Memory B cell (primary cell): Measurements from ENCODE around the gene RNU7-1.

Source experiments
- ATAC-seq: fragments of 150-1000 bp; cut with Tn5 transposase; 2 replicates; pipeline ENCODE4 v1.10.0; 2021; ENCODE audit warnings: low read depth, mild to moderate bottlenecking, moderate library complexity
- DNase-seq, 2 donors: peaks; one replicate each; pipeline ENCODE4 v3.0.0; 2022; ENCODE audit warnings: low spot score in 2 of 2
- H3K27ac Mint-ChIP-seq: one replicate; pipeline ENCODE4 v1.8.0; 2022; ENCODE audit warnings: mild to moderate bottlenecking, moderate library complexity, mixed read lengths
- H3K27me3 Mint-ChIP-seq: one replicate; pipeline ENCODE4 v1.8.0; 2022; ENCODE audit warnings: mixed read lengths
- H3K36me3 Mint-ChIP-seq: one replicate; pipeline ENCODE4 v1.8.0; 2022; ENCODE audit warnings: mild to moderate bottlenecking, mixed read lengths
- H3K4me1 Mint-ChIP-seq: one replicate; pipeline ENCODE4 v1.8.0; 2022; ENCODE audit warnings: mixed read lengths
- H3K4me3 Mint-ChIP-seq: one replicate; pipeline ENCODE4 v1.8.0; 2022; ENCODE audit warnings: mild to moderate bottlenecking, moderate library complexity, mixed read lengths
- H3K9me3 Mint-ChIP-seq: one replicate; pipeline ENCODE4 v1.8.0; 2022; ENCODE audit warnings: mixed read lengths

Gene RNU7-1

GRCh38 chr12:6925540-6926279 lies 17.9 kb upstream of the RNU7-1 start:
- DNase-seq = no peak
- H3K36me3 Mint-ChIP-seq = no peaks in the 10 kb centered on the region
- no peaks in the 10 kb centered on the region for H3K9me3 Mint-ChIP-seq
- no peak overlapping the region for H3K27ac Mint-ChIP-seq
- no peak for ATAC-seq
- H3K4me3 Mint-ChIP-seq = no peak overlapping the region
- peaks cover 65% of the 10 kb centered on the region for H3K4me1 Mint-ChIP-seq
- H3K27me3 Mint-ChIP-seq = no peaks in the 10 kb centered on the region

DNA sequence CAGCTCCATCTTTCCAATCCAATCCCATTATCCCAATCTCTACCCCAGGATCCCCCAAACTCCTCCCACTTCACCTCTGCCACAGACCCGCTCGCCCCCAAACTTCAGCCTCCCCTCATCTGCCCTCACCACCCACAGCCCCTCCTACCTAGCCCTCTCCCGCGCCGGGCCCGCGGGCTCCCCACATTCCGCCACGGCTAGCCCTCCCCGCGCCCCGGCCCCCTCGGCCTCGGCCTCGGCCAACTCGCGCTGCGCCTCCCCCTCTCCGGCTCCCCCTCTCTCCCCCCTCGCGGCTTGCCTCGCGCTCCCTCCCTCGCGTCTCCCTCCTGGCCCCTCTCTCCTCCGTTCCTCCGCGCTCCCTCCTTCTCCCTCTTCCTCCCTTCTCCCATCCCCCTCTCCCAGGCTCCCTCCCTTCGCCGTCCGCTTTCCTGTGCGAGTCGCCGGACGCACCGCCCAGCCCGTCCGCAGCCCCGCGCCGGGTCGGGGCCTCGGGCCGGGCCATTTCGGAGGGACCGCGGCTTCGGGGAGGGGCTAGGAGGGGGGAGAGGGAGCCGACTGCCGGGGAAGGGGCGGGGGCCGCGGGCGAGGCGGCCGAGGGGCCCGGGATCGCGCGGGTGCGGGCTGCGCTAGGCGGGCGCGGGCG lies 16.1 kb upstream of the RNU7-1 start, which contains the start of gene ATN1:
Gene ATN1, plus strand, starts transcription at position 581 of the 643 bp plus-strand sequence. CDS start 6,043 bp downstream, outside the sequence.
- ATAC-seq (peak; percentile 26), DNase-seq (peak; percentile 35 to 53)
- H3K27ac Mint-ChIP-seq = peak within 1 kb of the TSS; percentile 89
- H3K36me3 Mint-ChIP-seq = no peaks in the 10 kb centered on the region
- no peaks in the 10 kb centered on the region for H3K27me3 Mint-ChIP-seq
- H3K4me3 Mint-ChIP-seq = peak within 1 kb of the TSS; percentile 89
- H3K4me1 Mint-ChIP-seq = peaks cover 56% of the 10 kb centered on the region
- no peaks in the 10 kb centered on the region for H3K9me3 Mint-ChIP-seq

- Mint-ChIP-seq H3K4me1 (peaks cover 49% of the 10 kb centered on the region), H3K27ac (peak overlapping the region; percentile 86), H3K27me3 (no peaks in the 10 kb centered on the region), H3K36me3 (no peaks in the 10 kb centered on the region), H3K9me3 (no peaks in the 10 kb centered on the region), H3K4me3 (peak overlapping the region; percentile 86)
- DNase-seq (no peak), ATAC-seq (peak; percentile 41)
These were observed 15.5 kb upstream of the RNU7-1 start for GRCh38 chr12:6928022-6928702.

GRCh38 chr12:6928703-6929407 lies 14.8 kb upstream of the RNU7-1 start:
- Mint-ChIP-seq H3K4me1 (peaks cover 42% of the 10 kb centered on the region), H3K9me3 (no peaks in the 10 kb centered on the region), H3K36me3 (peaks cover 2% of the 10 kb centered on the region), H3K27ac (peak overlapping the region; percentile 86), H3K27me3 (no peaks in the 10 kb centered on the region), H3K4me3 (peak overlapping the region; percentile 86)
- DNase-seq = no peak
- ATAC-seq = no peak

DNA sequence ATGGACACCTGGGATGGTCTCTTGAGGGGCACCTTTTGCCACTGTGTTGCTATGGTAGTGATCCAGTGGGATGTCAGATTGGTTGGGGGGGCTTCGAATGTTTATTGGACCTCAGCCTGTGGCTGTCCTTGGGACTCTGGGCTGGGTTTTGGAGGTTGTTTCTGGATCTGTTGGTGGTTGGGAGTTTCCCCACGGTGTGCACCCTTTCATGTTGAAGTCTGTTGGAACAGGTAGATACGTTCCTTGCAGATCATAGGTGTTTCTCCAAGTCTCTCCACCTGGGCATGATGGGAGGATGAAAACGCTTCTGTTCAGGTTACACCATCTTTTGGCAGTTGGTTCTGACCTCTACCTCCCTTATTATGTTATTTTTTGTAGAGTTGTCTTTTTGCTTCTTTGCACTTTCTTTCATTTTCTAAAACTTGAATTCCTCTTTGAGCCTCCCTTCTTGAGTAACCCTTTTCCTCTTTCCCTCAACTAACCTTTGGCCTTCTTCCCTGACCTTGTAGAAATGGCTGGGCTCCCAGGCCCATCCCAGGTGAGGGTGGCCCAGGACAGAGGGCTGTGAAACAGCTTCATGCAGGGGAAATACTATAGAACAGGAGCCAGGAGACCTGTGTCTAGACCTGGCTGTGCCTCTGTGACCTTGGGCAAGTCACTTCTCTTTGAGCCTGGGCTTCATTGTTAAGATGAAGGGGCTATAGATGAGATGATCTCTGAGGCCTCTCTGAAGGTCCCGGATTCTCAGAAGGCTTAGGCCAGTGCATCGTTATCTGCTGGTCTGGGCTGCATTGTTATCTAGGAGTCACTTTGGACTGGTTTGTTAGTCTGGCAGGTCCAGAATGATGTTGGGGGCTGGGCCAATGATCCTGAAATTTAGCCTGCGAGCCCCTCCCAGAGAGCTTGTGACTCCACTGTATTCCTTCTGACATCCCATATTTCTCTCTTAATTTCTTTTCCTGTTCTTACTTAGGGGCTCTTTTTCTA lies 13.9 kb upstream of the RNU7-1 start:
- H3K9me3 Mint-ChIP-seq = no peaks in the 10 kb centered on the region
- peak overlapping the region; percentile 86 for H3K27ac Mint-ChIP-seq

DNA sequence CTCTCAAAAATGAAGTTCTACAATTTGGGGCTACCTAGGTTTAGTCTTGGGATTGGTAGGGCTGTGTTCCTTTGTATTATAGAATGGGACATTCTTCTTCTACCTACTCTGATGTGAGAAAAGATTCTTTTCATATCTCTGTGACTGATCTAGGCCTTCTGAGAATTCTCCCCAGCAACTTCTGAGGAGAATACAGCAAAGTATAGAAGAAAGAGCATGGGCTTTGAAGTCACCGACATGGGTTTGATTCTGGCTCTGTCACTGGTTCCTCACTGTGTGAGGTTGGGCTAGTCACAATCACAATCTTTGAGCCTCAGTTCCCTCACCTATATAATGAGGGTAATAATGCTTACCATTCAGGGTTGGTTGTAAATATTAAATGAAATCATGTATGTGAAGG lies 10.8 kb upstream of the RNU7-1 start:
- peaks cover 30% of the 10 kb centered on the region for H3K4me1 Mint-ChIP-seq
- DNase-seq = no peak
- H3K27ac Mint-ChIP-seq = peak overlapping the region; percentile 77
- no peaks in the 10 kb centered on the region for H3K9me3 Mint-ChIP-seq
- ATAC-seq = no peak
- H3K27me3 Mint-ChIP-seq = no peaks in the 10 kb centered on the region
- peaks cover 11% of the 10 kb centered on the region for H3K36me3 Mint-ChIP-seq
- H3K4me3 Mint-ChIP-seq = no peak overlapping the region

More for the DNA sequence above, 13.9 kb upstream of the RNU7-1 start:
- no peak for ATAC-seq
- Mint-ChIP-seq H3K27me3 (no peaks in the 10 kb centered on the region), H3K4me3 (peak overlapping the region; percentile 86), H3K4me1 (peaks cover 34% of the 10 kb centered on the region), H3K36me3 (peaks cover 5% of the 10 kb centered on the region)
- no peak for DNase-seq

GRCh38 chr12:6934110-6934509 lies 9.5 kb upstream of the RNU7-1 start:
- Mint-ChIP-seq H3K9me3 (no peaks in the 10 kb centered on the region), H3K27me3 (no peaks in the 10 kb centered on the region), H3K27ac (no peak overlapping the region), H3K4me1 (peaks cover 26% of the 10 kb centered on the region), H3K36me3 (peaks cover 12% of the 10 kb centered on the region), H3K4me3 (no peak overlapping the region)
- no peak for DNase-seq
- no peak for ATAC-seq

- Mint-ChIP-seq H3K27me3 (no peaks in the 10 kb centered on the region), H3K4me1 (peaks cover 24% of the 10 kb centered on the region), H3K27ac (peak overlapping the region; percentile 88), H3K36me3 (peaks cover 16% of the 10 kb centered on the region), H3K9me3 (no peaks in the 10 kb centered on the region), H3K4me3 (no peak overlapping the region)
- ATAC-seq (no peak), DNase-seq (no peak)
These were observed 8.0 kb upstream of the RNU7-1 start for GRCh38 chr12:6935371-6936193.

DNA sequence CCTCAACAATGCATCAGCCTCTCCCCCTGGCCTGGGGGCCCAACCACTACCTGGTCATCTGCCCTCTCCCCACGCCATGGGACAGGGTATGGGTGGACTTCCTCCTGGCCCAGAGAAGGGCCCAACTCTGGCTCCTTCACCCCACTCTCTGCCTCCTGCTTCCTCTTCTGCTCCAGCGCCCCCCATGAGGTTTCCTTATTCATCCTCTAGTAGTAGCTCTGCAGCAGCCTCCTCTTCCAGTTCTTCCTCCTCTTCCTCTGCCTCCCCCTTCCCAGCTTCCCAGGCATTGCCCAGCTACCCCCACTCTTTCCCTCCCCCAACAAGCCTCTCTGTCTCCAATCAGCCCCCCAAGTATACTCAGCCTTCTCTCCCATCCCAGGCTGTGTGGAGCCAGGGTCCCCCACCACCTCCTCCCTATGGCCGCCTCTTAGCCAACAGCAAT lies 7.4 kb upstream of the RNU7-1 start:
- ATAC-seq (no peak), DNase-seq (no peak)
- Mint-ChIP-seq H3K27ac (peak overlapping the region; percentile 88), H3K27me3 (no peaks in the 10 kb centered on the region), H3K36me3 (peaks cover 16% of the 10 kb centered on the region), H3K9me3 (no peaks in the 10 kb centered on the region), H3K4me1 (peaks cover 24% of the 10 kb centered on the region), H3K4me3 (peak overlapping the region; percentile 88)

DNA sequence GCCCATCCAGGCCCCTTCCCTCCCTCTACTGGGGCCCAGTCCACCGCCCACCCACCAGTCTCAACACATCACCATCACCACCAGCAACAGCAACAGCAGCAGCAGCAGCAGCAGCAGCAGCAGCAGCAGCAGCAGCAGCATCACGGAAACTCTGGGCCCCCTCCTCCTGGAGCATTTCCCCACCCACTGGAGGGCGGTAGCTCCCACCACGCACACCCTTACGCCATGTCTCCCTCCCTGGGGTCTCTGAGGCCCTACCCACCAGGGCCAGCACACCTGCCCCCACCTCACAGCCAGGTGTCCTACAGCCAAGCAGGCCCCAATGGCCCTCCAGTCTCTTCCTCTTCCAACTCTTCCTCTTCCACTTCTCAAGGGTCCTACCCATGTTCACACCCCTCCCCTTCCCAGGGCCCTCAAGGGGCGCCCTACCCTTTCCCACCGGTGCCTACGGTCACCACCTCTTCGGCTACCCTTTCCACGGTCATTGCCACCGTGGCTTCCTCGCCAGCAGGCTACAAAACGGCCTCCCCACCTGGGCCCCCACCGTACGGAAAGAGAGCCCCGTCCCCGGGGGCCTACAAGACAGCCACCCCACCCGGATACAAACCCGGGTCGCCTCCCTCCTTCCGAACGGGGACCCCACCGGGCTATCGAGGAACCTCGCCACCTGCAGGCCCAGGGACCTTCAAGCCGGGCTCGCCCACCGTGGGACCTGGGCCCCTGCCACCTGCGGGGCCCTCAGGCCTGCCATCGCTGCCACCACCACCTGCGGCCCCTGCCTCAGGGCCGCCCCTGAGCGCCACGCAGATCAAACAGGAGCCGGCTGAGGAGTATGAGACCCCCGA lies 6.8 kb upstream of the RNU7-1 start:
- Mint-ChIP-seq H3K4me3 (peak overlapping the region; percentile 88), H3K36me3 (peaks cover 16% of the 10 kb centered on the region), H3K4me1 (peaks cover 24% of the 10 kb centered on the region), H3K9me3 (no peaks in the 10 kb centered on the region), H3K27me3 (no peaks in the 10 kb centered on the region), H3K27ac (peak overlapping the region; percentile 88)
- ATAC-seq (peak; percentile 5), DNase-seq (peak in 1 of 2 donors; percentile 49)

DNA sequence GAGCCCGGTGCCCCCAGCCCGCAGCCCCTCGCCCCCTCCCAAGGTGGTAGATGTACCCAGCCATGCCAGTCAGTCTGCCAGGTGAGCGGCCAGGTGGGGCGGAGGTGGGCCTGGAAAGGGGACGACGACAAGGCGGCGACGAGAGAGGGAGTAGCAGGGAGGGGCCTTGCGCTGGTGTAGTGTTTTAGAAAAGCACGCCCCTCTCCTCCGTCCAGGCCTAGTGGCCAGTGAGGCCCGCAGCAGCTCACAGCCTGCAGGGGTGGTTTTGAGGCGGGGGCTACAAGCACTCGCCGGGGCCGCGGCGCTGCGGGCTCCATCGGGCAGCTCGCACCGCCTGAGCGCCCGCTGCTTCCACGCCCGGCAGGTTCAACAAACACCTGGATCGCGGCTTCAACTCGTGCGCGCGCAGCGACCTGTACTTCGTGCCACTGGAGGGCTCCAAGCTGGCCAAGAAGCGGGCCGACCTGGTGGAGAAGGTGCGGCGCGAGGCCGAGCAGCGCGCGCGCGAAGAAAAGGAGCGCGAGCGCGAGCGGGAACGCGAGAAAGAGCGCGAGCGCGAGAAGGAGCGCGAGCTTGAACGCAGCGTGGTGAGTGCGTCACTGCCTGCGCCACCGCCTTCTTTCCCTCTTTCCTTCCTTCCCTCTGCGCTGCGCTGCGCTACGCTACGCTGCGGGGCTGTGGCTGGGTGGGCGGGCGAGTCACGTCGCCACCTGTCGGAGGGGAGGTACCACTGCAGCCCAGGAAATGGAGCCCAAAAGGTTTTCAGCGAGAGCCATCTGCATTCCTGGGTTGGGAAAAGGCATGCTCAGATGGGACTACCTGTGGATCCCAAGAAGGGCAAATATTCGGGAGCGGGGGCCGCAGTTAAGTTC lies 5.9 kb upstream of the RNU7-1 start:
- Mint-ChIP-seq H3K9me3 (no peaks in the 10 kb centered on the region), H3K27ac (peak overlapping the region; percentile 88), H3K4me3 (peak overlapping the region; percentile 88), H3K36me3 (peaks cover 16% of the 10 kb centered on the region), H3K27me3 (no peaks in the 10 kb centered on the region), H3K4me1 (peaks cover 19% of the 10 kb centered on the region)
- DNase-seq = peak; percentile 82 to 90
- peak; percentile 95 for ATAC-seq
